ENCODE data around the gene SCUBE1.

SCUBE1 gene

GRCh38 chr22:43181321-43182076 is 161.7 kb downstream of the SCUBE1 start:
- Mint-ChIP-seq H3K27me3 (ENCODE audit: low read depth, poor library complexity) (no peaks in the 10 kb centered on the region), H3K9me3 (no peaks in the 10 kb centered on the region), H3K27ac (no peak overlapping the region), H3K36me3 (ENCODE audit: low read depth) (peaks cover 57% of the 10 kb centered on the region), H3K4me3 (no peak overlapping the region), H3K4me1 (peaks cover 25% of the 10 kb centered on the region)
- no peak for TF ChIP-seq CTCF (IDR thresholded peaks at IDR 0.05)
- no peak for DNase-seq

- no peak for DNase-seq
- H3K4me3 Mint-ChIP-seq, result no peak overlapping the region
- peaks cover 57% of the 10 kb centered on the region for H3K36me3 Mint-ChIP-seq (ENCODE audit: low read depth)
- no peak overlapping the region for H3K27ac Mint-ChIP-seq
- no peaks in the 10 kb centered on the region for H3K9me3 Mint-ChIP-seq
- TF ChIP-seq CTCF (IDR thresholded peaks at IDR 0.05), result no peak
- peaks cover 24% of the 10 kb centered on the region for H3K4me1 Mint-ChIP-seq
- no peaks in the 10 kb centered on the region for H3K27me3 Mint-ChIP-seq (ENCODE audit: low read depth, poor library complexity)
Observed at GRCh38 chr22:43180670-43181069, 162.5 kb downstream of the SCUBE1 start.

- Mint-ChIP-seq H3K36me3 (ENCODE audit: low read depth) (peaks cover 57% of the 10 kb centered on the region), H3K27me3 (ENCODE audit: low read depth, poor library complexity) (no peaks in the 10 kb centered on the region), H3K4me3 (no peak overlapping the region), H3K9me3 (no peaks in the 10 kb centered on the region), H3K27ac (no peak overlapping the region), H3K4me1 (peaks cover 18% of the 10 kb centered on the region)
- no peak for DNase-seq
- TF ChIP-seq CTCF (IDR thresholded peaks at IDR 0.05), result no peak
Observed at GRCh38 chr22:43179911-43180195, 163.3 kb downstream of the SCUBE1 start.

GRCh38 chr22:43179146-43179910 is 163.8 kb downstream of the SCUBE1 start:
- H3K36me3 Mint-ChIP-seq (ENCODE audit: low read depth), result peaks cover 53% of the 10 kb centered on the region
- DNase-seq, result no peak
- no peaks in the 10 kb centered on the region for H3K9me3 Mint-ChIP-seq
- peaks cover 13% of the 10 kb centered on the region for H3K4me1 Mint-ChIP-seq
- H3K4me3 Mint-ChIP-seq, result no peak overlapping the region
- no peak for TF ChIP-seq CTCF (IDR thresholded peaks at IDR 0.05)
- no peaks in the 10 kb centered on the region for H3K27me3 Mint-ChIP-seq (ENCODE audit: low read depth, poor library complexity)
- H3K27ac Mint-ChIP-seq, result no peak overlapping the region

GRCh38 chr22:43177479-43177878 is 165.7 kb downstream of the SCUBE1 start:
- TF ChIP-seq CTCF (IDR thresholded peaks at IDR 0.05), result no peak
- H3K4me1 Mint-ChIP-seq, result no peaks in the 10 kb centered on the region
- no peak for DNase-seq
- no peaks in the 10 kb centered on the region for H3K9me3 Mint-ChIP-seq
- no peak overlapping the region for H3K4me3 Mint-ChIP-seq
- H3K27me3 Mint-ChIP-seq (ENCODE audit: low read depth, poor library complexity), result no peaks in the 10 kb centered on the region
- H3K36me3 Mint-ChIP-seq (ENCODE audit: low read depth), result peaks cover 58% of the 10 kb centered on the region
- H3K27ac Mint-ChIP-seq, result no peak overlapping the region

GRCh38 chr22:43176090-43176489 is 167.1 kb downstream of the SCUBE1 start:
- no peaks in the 10 kb centered on the region for H3K27me3 Mint-ChIP-seq (ENCODE audit: low read depth, poor library complexity)
- no peak for DNase-seq
- H3K9me3 Mint-ChIP-seq, result no peaks in the 10 kb centered on the region
- H3K27ac Mint-ChIP-seq, result no peak overlapping the region
- no peak overlapping the region for H3K4me3 Mint-ChIP-seq
- no peaks in the 10 kb centered on the region for H3K4me1 Mint-ChIP-seq
- peaks cover 52% of the 10 kb centered on the region for H3K36me3 Mint-ChIP-seq (ENCODE audit: low read depth)
- no peak for TF ChIP-seq CTCF (IDR thresholded peaks at IDR 0.05)

Data from nephron progenitor cell (in vitro differentiated cells).